Lower leg skin (tissue), 4 donors: ENCODE results near the gene ZNF451. TPM values are rescaled to one million over a fixed set of nuclear protein-coding genes. Genes with fewer than 3 reads are reported as not detected.

Experiments
- DNase-seq, 2 donors: peaks; one replicate each; pipeline ENCODE4 v3.0.0-alpha.2; 2019; ENCODE audit warnings: low spot score in 2 of 2
- H3K4me3 ChIP-seq: fragments of 200-600 bp; sonication (generic); 2 replicates; pipeline ENCODE4 v1.5.1; 2017; ENCODE audit warnings: mild to moderate bottlenecking, low read depth; ENCODE audit not compliant: poor library complexity, severe bottlenecking
- POLR2A ChIP-seq, 2 donors: fragments of 450-650 bp; IDR thresholded peaks; one replicate each; pipeline ENCODE4 v1.6.1; 2016 to 2017; ENCODE audit warnings: antibody characterized with exemption in 2 of 2, mild to moderate bottlenecking in 1 of 2, moderate library complexity in 1 of 2
- WGBS, 2 donors: methylation state at CpG; one replicate each; pipeline ENCODE4 v1.1.5; 2018; 5-methylcytosine and 5-hydroxymethylcytosine counted together
- intact Hi-C: fragments of 100-400 bp; cut with DNase I; formaldehyde crosslinking; loops from one replicate; pipeline ENCODE4 v1.15.0; 2023; ENCODE audit warnings: low total_unique reads
- total RNA-seq, 4 donors: library from RNA; depleted of rRNA; stranded (reverse); fragments of >200 nt; gene quantifications; one replicate each; pipeline ENCODE4 v1.1.0, GENCODE V29; 2016
- TF ChIP-seq, protein P1 (sequence below), 3 donors: fragments of 450-650 bp; IDR thresholded peaks; one replicate each; pipeline ENCODE4 v1.5.1; 2016; ENCODE audit warnings: antibody characterized with exemption in 3 of 3, mild to moderate bottlenecking in 3 of 3, moderate library complexity in 2 of 3

Gene ZNF451
- total RNA-seq, 4 donors from 2014 or later = 36.8 to 68.9 (median 49.7) TPM

DNA sequence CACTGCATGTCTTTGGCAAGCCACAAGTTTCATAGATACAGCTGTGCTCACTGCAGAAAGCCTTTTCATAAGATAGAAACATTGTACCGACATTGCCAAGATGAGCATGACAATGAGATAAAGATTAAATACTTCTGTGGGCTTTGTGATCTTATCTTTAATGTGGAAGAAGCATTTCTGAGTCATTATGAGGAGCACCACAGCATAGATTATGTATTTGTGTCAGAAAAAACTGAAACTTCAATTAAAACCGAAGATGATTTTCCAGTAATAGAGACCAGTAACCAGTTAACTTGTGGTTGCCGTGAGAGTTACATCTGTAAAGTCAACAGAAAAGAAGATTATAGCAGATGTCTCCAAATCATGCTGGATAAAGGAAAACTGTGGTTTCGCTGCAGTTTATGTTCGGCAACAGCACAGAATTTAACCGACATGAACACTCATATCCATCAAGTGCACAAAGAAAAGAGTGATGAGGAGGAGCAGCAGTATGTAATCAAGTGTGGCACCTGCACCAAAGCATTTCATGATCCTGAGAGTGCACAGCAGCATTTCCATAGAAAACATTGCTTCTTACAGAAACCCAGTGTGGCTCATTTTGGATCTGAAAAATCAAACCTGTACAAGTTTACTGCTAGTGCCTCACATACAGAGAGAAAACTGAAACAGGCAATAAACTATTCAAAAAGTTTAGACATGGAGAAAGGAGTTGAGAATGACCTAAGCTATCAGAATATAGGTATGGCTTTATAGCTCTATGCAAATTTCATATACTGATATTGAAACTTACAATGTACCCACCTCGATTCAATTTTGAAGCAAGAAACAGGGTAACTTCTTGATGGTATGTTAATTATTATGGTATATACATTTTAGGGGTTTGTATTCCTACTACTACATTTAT is 58.2 kb downstream of the ZNF451 start:
- TF ChIP-seq, protein P1, sequence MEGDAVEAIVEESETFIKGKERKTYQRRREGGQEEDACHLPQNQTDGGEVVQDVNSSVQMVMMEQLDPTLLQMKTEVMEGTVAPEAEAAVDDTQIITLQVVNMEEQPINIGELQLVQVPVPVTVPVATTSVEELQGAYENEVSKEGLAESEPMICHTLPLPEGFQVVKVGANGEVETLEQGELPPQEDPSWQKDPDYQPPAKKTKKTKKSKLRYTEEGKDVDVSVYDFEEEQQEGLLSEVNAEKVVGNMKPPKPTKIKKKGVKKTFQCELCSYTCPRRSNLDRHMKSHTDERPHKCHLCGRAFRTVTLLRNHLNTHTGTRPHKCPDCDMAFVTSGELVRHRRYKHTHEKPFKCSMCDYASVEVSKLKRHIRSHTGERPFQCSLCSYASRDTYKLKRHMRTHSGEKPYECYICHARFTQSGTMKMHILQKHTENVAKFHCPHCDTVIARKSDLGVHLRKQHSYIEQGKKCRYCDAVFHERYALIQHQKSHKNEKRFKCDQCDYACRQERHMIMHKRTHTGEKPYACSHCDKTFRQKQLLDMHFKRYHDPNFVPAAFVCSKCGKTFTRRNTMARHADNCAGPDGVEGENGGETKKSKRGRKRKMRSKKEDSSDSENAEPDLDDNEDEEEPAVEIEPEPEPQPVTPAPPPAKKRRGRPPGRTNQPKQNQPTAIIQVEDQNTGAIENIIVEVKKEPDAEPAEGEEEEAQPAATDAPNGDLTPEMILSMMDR (IDR thresholded peaks at IDR 0.05) = no peak
- TF ChIP-seq POLR2A (IDR thresholded peaks at IDR 0.05) = no peak
- no peak for DNase-seq
- 83 to 89% methylated on average over 7 of the region's 7 CpGs for WGBS, 2 donors
- intact Hi-C loops = no loop called here
- H3K4me3 ChIP-seq = no peak overlapping the region

DNA sequence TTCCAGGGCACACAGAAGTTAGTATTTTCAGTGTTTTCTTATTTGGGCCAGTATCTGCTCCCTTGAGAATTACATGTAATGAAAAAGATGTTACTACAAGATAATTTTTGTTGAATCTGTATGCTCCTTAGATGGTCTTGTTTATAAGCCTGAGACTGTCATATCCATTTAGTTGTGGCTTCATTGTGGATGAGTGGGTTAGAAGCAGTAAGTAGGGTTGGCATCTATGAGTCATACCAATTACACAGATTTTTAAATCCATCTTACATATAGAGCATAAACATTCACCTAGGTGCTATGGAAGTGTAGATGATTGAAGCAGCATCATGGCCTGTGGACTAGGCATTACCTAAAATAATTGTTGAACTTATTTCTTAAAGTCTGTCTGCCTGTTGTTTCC is 68.7 kb downstream of the ZNF451 start:
- intact Hi-C loops = no loop called here
- TF ChIP-seq, protein P1 (IDR thresholded peaks at IDR 0.05) = no peak
- TF ChIP-seq POLR2A (IDR thresholded peaks at IDR 0.05) = no peak
- no peak for DNase-seq
- no peak overlapping the region for H3K4me3 ChIP-seq

GRCh38 chr6:57159127-57159526 is 69.1 kb downstream of the ZNF451 start:
- WGBS, 2 donors = 69 to 73% methylated on average over 2 of the region's 2 CpGs
- DNase-seq = no peak
- intact Hi-C loops = no loop called here
- TF ChIP-seq, protein P1 (IDR thresholded peaks at IDR 0.05) = no peak
- TF ChIP-seq POLR2A (IDR thresholded peaks at IDR 0.05) = no peak
- no peak overlapping the region for H3K4me3 ChIP-seq

GRCh38 chr6:57162028-57162427 is 72.0 kb downstream of the ZNF451 start:
- TF ChIP-seq, protein P1 (IDR thresholded peaks at IDR 0.05) = no peak
- TF ChIP-seq POLR2A (IDR thresholded peaks at IDR 0.05) = no peak
- intact Hi-C loops = no loop called here
- WGBS, 2 donors = 93 to 96% methylated on average over 2 of the region's 2 CpGs
- no peak for DNase-seq
- no peak overlapping the region for H3K4me3 ChIP-seq

- intact Hi-C loops = no loop called here
- no peak for DNase-seq
- H3K4me3 ChIP-seq = no peak overlapping the region
- TF ChIP-seq, protein P1 (IDR thresholded peaks at IDR 0.05) = no peak
- TF ChIP-seq POLR2A (IDR thresholded peaks at IDR 0.05) = no peak
- WGBS, 2 donors = 96 to 97% methylated on average over 3 of the region's 3 CpGs
These were observed 72.5 kb downstream of the ZNF451 start for GRCh38 chr6:57162516-57162915.
